ENCODE data around the gene ARID1B. TPM values are rescaled to one million over a fixed set of nuclear protein-coding genes. Genes with fewer than 3 reads are reported as not detected.

The ARID1B gene
- total and polyA plus RNA-seq, 2 of the 13 experiments (the other 11 are each of a cell fraction or from before 2014, with no cell fraction given) = 20.1 to 32.6 TPM

GRCh38 chr6:156933201-156934068 is 156.3 kb downstream of the ARID1B start (continued):
- no peak for TF ChIP-seq ZNF280B (CRISPR knock-in tag; IDR thresholded peaks at IDR 0.05; ENCODE audit: borderline replicate concordance)
- TF ChIP-seq ZNF564 (CRISPR knock-in tag; IDR thresholded peaks at IDR 0.05) = peak; percentile 47; the same call in 1 of the 2 replicates
- no peak for TF ChIP-seq TCF12 (IDR thresholded peaks at IDR 0.05)
- TF ChIP-seq TCF12 (CRISPR knock-in tag; IDR thresholded peaks at IDR 0.05) = no peak
- no peak for TF ChIP-seq ATF5 (CRISPR knock-in tag; IDR thresholded peaks at IDR 0.05; ENCODE audit: low read depth)
- no peak for TF ChIP-seq ZKSCAN1 (IDR thresholded peaks at IDR 0.05; ENCODE audit: low read length)
- no peak for TF ChIP-seq ZNF180 (CRISPR knock-in tag; IDR thresholded peaks at IDR 0.05; ENCODE audit: borderline replicate concordance, low read depth)
- no peak for TF ChIP-seq ZSCAN9 (CRISPR knock-in tag; IDR thresholded peaks at IDR 0.05; ENCODE audit: borderline replicate concordance)
- TF ChIP-seq ZNF30 (CRISPR knock-in tag; IDR thresholded peaks at IDR 0.05) = no peak
- TF ChIP-seq KLF6 (CRISPR knock-in tag; IDR thresholded peaks at IDR 0.05) = no peak
- TF ChIP-seq CBFB (CRISPR knock-in tag; IDR thresholded peaks at IDR 0.05) = no peak
- TF ChIP-seq ZZZ3 (CRISPR knock-in tag; IDR thresholded peaks at IDR 0.05; ENCODE audit: borderline replicate concordance) = no peak
- TF ChIP-seq ZNF619 (CRISPR knock-in tag; IDR thresholded peaks at IDR 0.05) = no peak
- TF ChIP-seq THYN1 (CRISPR knock-in tag; IDR thresholded peaks at IDR 0.05; ENCODE audit: borderline replicate concordance, low read depth) = no peak
- TF ChIP-seq HOXA7 (CRISPR knock-in tag; IDR thresholded peaks at IDR 0.05) = no peak
- peak; percentile 67; the same call in 1 of the 2 replicates for TF ChIP-seq ZNF788 (CRISPR knock-in tag; IDR thresholded peaks at IDR 0.05; ENCODE audit: borderline replicate concordance)
- no peak for TF ChIP-seq ZNF709 (CRISPR knock-in tag; IDR thresholded peaks at IDR 0.05)
- no peak for TF ChIP-seq ZNF205 (CRISPR knock-in tag; IDR thresholded peaks at IDR 0.05)
- TF ChIP-seq ETV5 (CRISPR knock-in tag; IDR thresholded peaks at IDR 0.05; ENCODE audit: borderline replicate concordance) = no peak
- peak; percentile 59; the same call in 1 of the 2 replicates for TF ChIP-seq CBX5 (CRISPR knock-in tag; IDR thresholded peaks at IDR 0.05; ENCODE audit: borderline replicate concordance)
- peak; percentile 67 for TF ChIP-seq POGK (CRISPR knock-in tag; conservative IDR thresholded peaks at IDR 0.05)
- TF ChIP-seq ZFP90 (CRISPR knock-in tag; IDR thresholded peaks at IDR 0.05; ENCODE audit: borderline replicate concordance) = no peak
- 0 out of 2 replicates have a peak, but pooled peaks have one; percentile 20 for TF ChIP-seq SSRP1 (CRISPR knock-in tag; IDR thresholded peaks at IDR 0.05)
- no peak for TF ChIP-seq E2F2 (CRISPR knock-in tag; IDR thresholded peaks at IDR 0.05; ENCODE audit: borderline replicate concordance)
- TF ChIP-seq ZSCAN21 (CRISPR knock-in tag; IDR thresholded peaks at IDR 0.05; ENCODE audit: borderline replicate concordance) = no peak
